Esophagus squamous epithelium (tissue), 5 donors: ENCODE data around the gene ANKRD42. TPM values are rescaled to one million over a fixed set of nuclear protein-coding genes. Genes with fewer than 3 reads are reported as not detected.
A peak's percentile ranks its signal among the peaks of the same experiment; 100 is the strongest.

Source experiments
- DNase-seq: peaks from one replicate; lab custom pipeline; 2025; lab: John Stamatoyannopoulos, UW
- H3K27ac ChIP-seq, 4 donors: fragments of 200-600 bp; sonication (generic); one replicate each; pipeline ENCODE4 v1.5.1; 2016 to 2019; ENCODE audit warnings: mild to moderate bottlenecking in 1 of 4
- H3K27me3 ChIP-seq, 4 donors: fragments of 200-600 bp; sonication (generic); 1 replicate in 3 of 4; 2 replicates in 1 of 4; pipeline versions ENCODE4 v1.5.1 to v1.6.0; 2017 to 2021; ENCODE audit warnings: antibody characterized with exemption in 1 of 4
- H3K36me3 ChIP-seq, 3 donors: fragments of 200-600 bp; sonication (generic); one replicate each; pipeline ENCODE4 v1.5.1; 2016 to 2019
- H3K4me1 ChIP-seq, 3 donors: fragments of 200-600 bp; sonication (generic); one replicate each; pipeline ENCODE4 v1.5.1; 2017 to 2019
- H3K4me3 ChIP-seq, 4 donors: fragments of 200-600 bp; sonication (generic); 1 replicate in 3 of 4; 2 replicates in 1 of 4; pipeline ENCODE4 v1.5.1; 2016 to 2019; ENCODE audit warnings: mild to moderate bottlenecking in 2 of 4, moderate library complexity in 1 of 4
- H3K9me3 ChIP-seq, 3 donors: fragments of 200-600 bp; sonication (generic); one replicate each; pipeline ENCODE4 v1.5.1; 2016 to 2019
- CTCF ChIP-seq, 6 experiments: fragments of 450-650 bp in 4 of 6; fragments of 200-600 bp in 2 of 6; sonication (generic) in 2 of 6; IDR thresholded peaks; one replicate each; pipeline ENCODE4 v1.5.1; 2016 to 2019; ENCODE audit warnings: antibody characterized with exemption in 6 of 6, mild to moderate bottlenecking in 4 of 6, moderate library complexity in 4 of 6
- POLR2A ChIP-seq, 4 donors: fragments of 450-650 bp; IDR thresholded peaks; one replicate each; pipeline ENCODE4 v1.6.1; 2017; ENCODE audit warnings: antibody characterized with exemption in 4 of 4, mild to moderate bottlenecking in 4 of 4, moderate library complexity in 3 of 4
- WGBS, 2 donors: methylation state at CpG; one replicate each; pipeline ENCODE4 v1.1.5; 2018; 5-methylcytosine and 5-hydroxymethylcytosine counted together
- intact Hi-C: fragments of 100-400 bp; cut with DNase I; formaldehyde crosslinking; loops from one replicate; pipeline ENCODE4 v1.15.0; 2022
- total RNA-seq, 4 donors: library from RNA; depleted of rRNA; stranded (reverse); fragments of >200 nt; gene quantifications; one replicate each; pipeline ENCODE4 v1.1.0, GENCODE V29; 2016
- donor health status: DM: yes; HTN: yes; CAD: no.

ANKRD42 gene
- total RNA-seq, 4 donors from 2014 or later: 3.9 to 7.4 (median 5.2) TPM

GRCh38 chr11:83162377-83162776 lies 31.1 kb upstream of the ANKRD42 start:
- Histone ChIP-seq H3K36me3 (peaks cover 0 to 45% (median 9%) of the 10 kb centered on the region in 3 donors), H3K27me3 (no peaks in the 10 kb centered on the region), H3K4me1 (peaks cover 7 to 70% (median 20%) of the 10 kb centered on the region in 3 donors), H3K4me3 (peak overlapping the region in 2 of 4 donors; percentile 4 to 8), H3K9me3 (no peaks in the 10 kb centered on the region), H3K27ac (peak overlapping the region in 3 of 4 donors; percentile 0 to 100 (median 100))
- 57 to 58% methylated on average over 2 of the region's 2 CpGs for WGBS, 2 donors
- intact Hi-C loops: loop anchor here (10.0 kb wide), 2 partner anchors 88 to 258 kb away; partner anchors contain the start of genes DDIAS, PRCP and RAB30
- no peak for TF ChIP-seq CTCF (IDR thresholded peaks at IDR 0.05)
- no peak for TF ChIP-seq POLR2A (IDR thresholded peaks at IDR 0.05)
- DNase-seq: no peak

- no peaks in the 10 kb centered on the region for H3K27me3 ChIP-seq
- H3K4me3 ChIP-seq: no peak overlapping the region
- no peak for DNase-seq
- intact Hi-C loops: loop anchor here (10.0 kb wide), 2 partner anchors 92 to 262 kb away; partner anchors contain the start of genes DDIAS, PRCP and RAB30
- H3K9me3 ChIP-seq: no peaks in the 10 kb centered on the region
- no peak overlapping the region for H3K27ac ChIP-seq
- TF ChIP-seq CTCF (IDR thresholded peaks at IDR 0.05) (no peak), POLR2A (IDR thresholded peaks at IDR 0.05) (no peak)
- H3K4me1 ChIP-seq: peaks cover 8 to 74% (median 37%) of the 10 kb centered on the region in 3 donors
- H3K36me3 ChIP-seq: peaks cover 10 to 75% (median 25%) of the 10 kb centered on the region in 3 donors
- WGBS, 2 donors: 90 to 93% methylated on average over 11 of the region's 11 CpGs
These were observed 27.2 kb upstream of the ANKRD42 start for GRCh38 chr11:83166193-83166866.

- 96 to 100% methylated on average over 4 to 5 of the region's 5 CpGs for WGBS, 2 donors
- peaks cover 10 to 96% (median 32%) of the 10 kb centered on the region in 3 donors for H3K36me3 ChIP-seq
- H3K27me3 ChIP-seq: no peaks in the 10 kb centered on the region
- H3K4me1 ChIP-seq: peaks cover 14 to 74% (median 42%) of the 10 kb centered on the region in 3 donors
- DNase-seq: no peak
- no peaks in the 10 kb centered on the region for H3K9me3 ChIP-seq
- no peak overlapping the region for H3K4me3 ChIP-seq
- no peak overlapping the region for H3K27ac ChIP-seq
- TF ChIP-seq CTCF (IDR thresholded peaks at IDR 0.05): no peak
- TF ChIP-seq POLR2A (IDR thresholded peaks at IDR 0.05): no peak
- intact Hi-C loops: loop anchor here (10.0 kb wide), 2 partner anchors 94 to 264 kb away; partner anchors contain the start of genes DDIAS, PRCP and RAB30
These were observed 24.8 kb upstream of the ANKRD42 start for GRCh38 chr11:83168756-83169155.

- peaks cover 14 to 82% (median 53%) of the 10 kb centered on the region in 3 donors for H3K4me1 ChIP-seq
- H3K27ac ChIP-seq: peak overlapping the region in 1 of 4 donors; percentile 10
- peak overlapping the region in 2 of 4 donors; percentile 11 to 47 for H3K4me3 ChIP-seq
- WGBS, 2 donors: 47 to 57% methylated on average over 2 of the region's 2 CpGs
- TF ChIP-seq POLR2A (IDR thresholded peaks at IDR 0.05) (no peak), CTCF (IDR thresholded peaks at IDR 0.05) (no peak)
- intact Hi-C loops: no loop called here
- H3K27me3 ChIP-seq: no peaks in the 10 kb centered on the region
- no peak for DNase-seq
- no peaks in the 10 kb centered on the region for H3K9me3 ChIP-seq
- peaks cover 10 to 97% (median 28%) of the 10 kb centered on the region in 3 donors for H3K36me3 ChIP-seq
These were observed 22.6 kb upstream of the ANKRD42 start for GRCh38 chr11:83170865-83171264.

GRCh38 chr11:83172551-83172950 lies 21.0 kb upstream of the ANKRD42 start:
- Histone ChIP-seq H3K4me1 (peaks cover 14 to 76% (median 56%) of the 10 kb centered on the region in 3 donors), H3K36me3 (peaks cover 14 to 97% (median 21%) of the 10 kb centered on the region in 3 donors), H3K27me3 (no peaks in the 10 kb centered on the region), H3K4me3 (peak overlapping the region in 1 of 4 donors; percentile 24), H3K27ac (no peak overlapping the region), H3K9me3 (no peaks in the 10 kb centered on the region)
- intact Hi-C loops: no loop called here
- no peak for TF ChIP-seq CTCF (IDR thresholded peaks at IDR 0.05)
- no peak for TF ChIP-seq POLR2A (IDR thresholded peaks at IDR 0.05)
- DNase-seq: no peak
- 75 to 85% methylated on average over 4 of the region's 4 CpGs for WGBS, 2 donors
